ENCODE results near the gene FOXA2. TPM values are rescaled to one million over a fixed set of nuclear protein-coding genes. Genes with fewer than 3 reads are reported as not detected.

The FOXA2 gene
- not detected in 2 replicates for total RNA-seq

GRCh38 chr20:22584522-22584921, at the start of gene FOXA2:
TSS of gene FOXA2 (minus strand) at chr20:22584572. CDS start at chr20:22584278, 294 bp downstream.

